Measurements from ENCODE around the gene MNT. TPM values are rescaled to one million over a fixed set of nuclear protein-coding genes. Genes with fewer than 3 reads are reported as not detected.

The MNT gene
- total RNA-seq, 1 donor from 2014 or later: 9.0 TPM

DNA sequence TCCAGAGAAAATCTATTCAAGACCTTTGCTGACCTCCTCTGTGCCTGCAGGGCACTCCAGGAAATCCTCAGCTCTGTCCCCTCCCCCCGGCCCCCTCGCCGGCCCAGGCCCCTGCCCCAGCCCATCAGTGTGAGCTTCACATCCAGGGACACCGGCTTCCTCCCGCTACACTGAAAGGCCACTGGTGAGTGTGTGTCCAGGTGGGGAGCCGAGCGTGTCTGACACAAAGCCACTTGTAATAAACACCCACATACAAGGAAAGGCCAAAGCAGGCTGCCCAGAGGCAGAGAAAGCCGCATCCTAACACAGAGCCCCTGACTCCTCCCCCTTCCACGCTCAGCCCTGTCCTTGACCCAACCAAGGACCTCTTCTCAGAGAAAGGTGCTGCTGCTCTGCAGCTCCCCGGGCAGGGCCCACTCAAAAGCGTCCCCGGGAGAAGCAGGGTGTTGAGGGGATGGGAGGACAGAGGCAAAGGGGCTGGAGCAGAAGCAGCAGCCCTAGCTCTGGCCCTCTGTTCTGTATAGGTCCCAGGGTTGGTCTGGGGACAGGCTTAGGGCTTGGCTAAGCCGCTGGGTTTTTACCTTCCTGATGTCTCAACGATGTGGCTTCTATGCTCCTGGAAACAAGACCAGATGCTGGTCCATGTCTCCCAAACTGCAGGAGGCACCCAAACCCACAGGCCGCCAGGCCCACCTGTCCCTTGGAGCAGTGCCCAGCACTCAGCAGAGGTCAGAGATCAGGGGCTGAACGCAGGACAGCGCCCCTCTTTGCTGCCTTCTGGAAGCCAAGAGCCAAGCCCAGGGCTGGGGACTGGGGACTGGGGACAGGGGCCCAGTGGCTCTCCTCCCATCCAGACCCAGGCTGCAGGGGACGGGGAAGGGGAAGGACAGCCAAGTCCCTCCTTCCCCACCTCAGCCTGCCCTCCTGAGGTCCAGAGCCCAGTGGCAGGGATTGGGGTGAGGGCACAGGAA is 15.3 kb downstream of the MNT start:
- TF ChIP-seq, protein P1, sequence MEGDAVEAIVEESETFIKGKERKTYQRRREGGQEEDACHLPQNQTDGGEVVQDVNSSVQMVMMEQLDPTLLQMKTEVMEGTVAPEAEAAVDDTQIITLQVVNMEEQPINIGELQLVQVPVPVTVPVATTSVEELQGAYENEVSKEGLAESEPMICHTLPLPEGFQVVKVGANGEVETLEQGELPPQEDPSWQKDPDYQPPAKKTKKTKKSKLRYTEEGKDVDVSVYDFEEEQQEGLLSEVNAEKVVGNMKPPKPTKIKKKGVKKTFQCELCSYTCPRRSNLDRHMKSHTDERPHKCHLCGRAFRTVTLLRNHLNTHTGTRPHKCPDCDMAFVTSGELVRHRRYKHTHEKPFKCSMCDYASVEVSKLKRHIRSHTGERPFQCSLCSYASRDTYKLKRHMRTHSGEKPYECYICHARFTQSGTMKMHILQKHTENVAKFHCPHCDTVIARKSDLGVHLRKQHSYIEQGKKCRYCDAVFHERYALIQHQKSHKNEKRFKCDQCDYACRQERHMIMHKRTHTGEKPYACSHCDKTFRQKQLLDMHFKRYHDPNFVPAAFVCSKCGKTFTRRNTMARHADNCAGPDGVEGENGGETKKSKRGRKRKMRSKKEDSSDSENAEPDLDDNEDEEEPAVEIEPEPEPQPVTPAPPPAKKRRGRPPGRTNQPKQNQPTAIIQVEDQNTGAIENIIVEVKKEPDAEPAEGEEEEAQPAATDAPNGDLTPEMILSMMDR (conservative IDR thresholded peaks at IDR 0.05; ENCODE audit: low read depth, low read length): no peak
- no peak overlapping the region for H3K4me3 ChIP-seq (ENCODE audit: low read depth, low read length)
- no peak for DNase-seq (ENCODE audit: low read depth)

- TF ChIP-seq, protein P1 (conservative IDR thresholded peaks at IDR 0.05; ENCODE audit: low read depth, low read length): no peak
- DNase-seq (ENCODE audit: low read depth): no peak
- H3K4me3 ChIP-seq (ENCODE audit: low read depth, low read length): no peak overlapping the region
Observed at GRCh38 chr17:2384439-2385127, 16.3 kb downstream of the MNT start.

DNA sequence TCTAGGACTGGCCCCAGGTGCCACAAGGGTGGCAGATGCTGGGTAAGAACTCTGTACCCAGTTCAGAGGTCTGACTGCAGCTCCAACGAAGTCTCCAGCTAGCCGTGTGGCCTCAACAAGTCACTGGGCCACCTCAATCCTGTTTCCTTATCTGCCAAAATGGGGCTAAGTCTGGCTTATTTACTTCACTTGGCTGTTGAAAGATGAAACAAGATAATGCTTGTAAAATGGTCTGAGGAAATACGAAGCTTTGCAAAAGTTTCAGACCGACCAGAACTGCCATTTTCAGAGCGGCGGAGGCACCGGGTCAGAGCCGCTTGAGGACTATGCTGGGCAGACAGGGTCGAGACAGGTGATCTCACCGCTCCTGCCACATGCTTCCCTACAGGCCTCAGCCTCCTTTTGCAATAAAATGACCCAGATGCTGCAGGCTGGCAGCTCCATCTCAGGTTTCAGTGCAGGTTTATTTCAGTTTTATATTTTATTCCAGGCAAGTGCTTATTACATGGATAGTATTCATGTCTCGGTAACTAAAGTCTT is 17.2 kb downstream of the MNT start:
- TF ChIP-seq, protein P1 (conservative IDR thresholded peaks at IDR 0.05; ENCODE audit: low read depth, low read length): no peak
- no peak overlapping the region for H3K4me3 ChIP-seq (ENCODE audit: low read depth, low read length)
- DNase-seq (ENCODE audit: low read depth): no peak

GRCh38 chr17:2380950-2381649 is 19.8 kb downstream of the MNT start:
- no peak for DNase-seq (ENCODE audit: low read depth)

DNA sequence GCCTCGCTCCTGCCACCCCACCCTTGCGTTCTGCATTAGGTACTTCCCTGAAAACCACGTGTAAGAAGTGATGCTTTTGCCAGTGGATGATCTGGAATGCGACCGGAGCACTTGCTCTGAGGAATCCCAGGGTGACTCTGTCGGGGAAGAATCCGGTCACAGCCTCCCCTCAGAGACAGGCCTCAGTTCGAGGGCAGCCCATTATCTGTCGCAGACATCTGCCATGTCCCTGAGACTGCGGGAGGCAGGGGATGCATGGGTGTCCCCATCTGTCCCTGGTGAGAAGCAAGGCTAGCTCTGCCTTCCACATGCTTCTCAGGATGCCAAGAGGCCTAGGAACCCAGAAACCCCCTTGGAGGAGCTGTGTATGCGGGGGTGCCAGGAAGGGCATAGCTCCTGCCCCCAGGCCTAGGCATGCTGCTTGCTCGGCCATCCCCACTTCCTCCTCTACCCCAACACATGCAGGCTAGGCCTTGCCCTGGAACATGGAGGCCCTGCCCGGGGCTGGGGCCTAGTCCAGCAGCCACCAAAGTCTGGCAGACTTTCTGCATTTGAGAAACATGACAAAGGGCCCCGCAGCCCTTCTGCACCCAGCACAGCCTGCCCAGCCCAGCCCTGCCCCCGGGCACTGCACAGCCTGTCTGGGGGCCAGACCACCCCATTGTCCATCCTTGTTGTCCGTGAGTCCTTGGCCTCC is 20.5 kb downstream of the MNT start:
- DNase-seq (ENCODE audit: low read depth): no peak
- no peak overlapping the region for H3K4me3 ChIP-seq (ENCODE audit: low read depth, low read length)
- TF ChIP-seq, protein P1 (conservative IDR thresholded peaks at IDR 0.05; ENCODE audit: low read depth, low read length): no peak

More at GRCh38 chr17:2380950-2381649, 19.8 kb downstream of the MNT start:
- TF ChIP-seq, protein P1 (conservative IDR thresholded peaks at IDR 0.05; ENCODE audit: low read depth, low read length): no peak
- H3K4me3 ChIP-seq (ENCODE audit: low read depth, low read length): no peak overlapping the region

All from epithelial cell of proximal tubule (primary cell).